NCI-H187 (cell line): ENCODE data around the gene PPP6C.
"Not testable (repeated sequence)": the region's sequence is repeated elsewhere in the genome, so short reads cannot be mapped to it uniquely, and the experiment has no call there.

ENCODE experiments used
- DNase-seq, 2 experiments: peaks; one replicate each; lab custom pipeline; 2025; lab: John Stamatoyannopoulos, UW

PPP6C gene

GRCh38 chr9:125189361-125190289 lies at the start of gene PPP6C:
Gene PPP6C (minus strand): TSS chr9:125189803. CDS start chr9:125189718, 85 bp downstream.
- DNase-seq, result peak; percentile 43 to 79

- no peak for DNase-seq
Observed at GRCh38 chr9:125238915-125239446, 49.4 kb upstream of the PPP6C start.

DNA sequence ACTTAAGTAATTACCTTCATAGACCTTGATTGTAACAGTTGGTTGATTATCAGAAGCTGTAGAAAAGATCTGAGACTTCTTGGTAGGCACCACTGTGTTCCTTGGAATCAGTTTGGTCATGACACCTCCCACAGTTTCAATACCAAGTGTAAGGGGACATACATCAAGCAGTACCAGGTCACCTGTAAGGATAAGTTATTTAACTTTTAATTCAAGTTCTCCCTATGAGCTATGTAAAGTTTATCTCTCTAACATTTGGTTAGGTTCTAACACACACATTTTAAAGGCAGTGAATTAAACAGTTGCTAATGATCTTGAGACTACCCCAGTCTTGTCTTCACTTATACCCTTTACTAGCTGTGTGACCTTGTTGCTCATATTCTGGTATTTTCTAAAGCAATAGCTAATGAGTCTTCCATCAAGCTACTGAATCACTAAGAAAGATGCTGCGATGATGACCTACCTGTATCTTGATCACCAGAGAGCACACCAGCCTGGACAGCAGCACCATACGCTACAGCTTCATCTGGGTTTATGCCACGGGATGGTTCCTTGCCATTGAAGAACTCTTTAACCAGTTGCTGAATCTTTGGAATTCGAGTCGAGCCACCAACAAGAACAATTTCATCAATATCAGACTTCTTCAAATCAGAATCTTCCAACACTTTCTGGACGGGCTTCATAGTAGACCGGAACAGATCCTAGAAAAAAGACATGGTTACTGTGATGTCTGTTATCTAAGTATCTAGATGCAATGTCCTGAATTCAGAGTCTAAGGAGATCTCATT lies 48.7 kb upstream of the PPP6C start:
- no peak for DNase-seq

DNA sequence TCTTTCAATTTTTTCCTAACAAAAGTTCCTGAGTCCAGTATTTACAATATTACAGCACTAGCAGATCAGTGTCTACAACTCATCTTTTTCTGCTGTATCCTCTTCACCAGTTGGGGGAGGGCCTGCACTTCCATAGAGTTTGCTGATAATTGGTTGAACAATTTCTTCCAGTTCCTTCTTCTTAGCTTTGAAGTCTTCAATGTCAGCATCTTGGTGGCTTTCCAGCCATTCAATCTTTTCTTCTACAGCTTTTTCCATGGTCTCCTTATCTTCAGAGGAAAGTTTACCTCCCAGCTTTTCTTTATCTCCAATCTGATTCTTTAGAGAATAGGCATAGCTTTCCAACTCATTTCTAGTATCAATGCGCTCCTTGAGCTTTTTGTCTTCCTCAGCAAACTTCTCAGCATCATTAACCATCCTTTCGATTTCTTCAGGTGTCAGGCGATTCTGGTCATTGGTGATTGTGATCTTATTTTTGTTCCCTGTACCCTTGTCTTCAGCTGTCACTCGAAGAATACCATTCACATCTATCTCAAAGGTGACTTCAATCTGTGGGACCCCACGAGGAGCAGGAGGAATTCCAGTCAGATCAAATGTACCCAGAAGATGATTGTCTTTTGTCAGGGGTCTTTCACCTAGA lies 47.0 kb upstream of the PPP6C start:
- not testable (repeated sequence) for DNase-seq

- DNase-seq, result no peak
Observed at GRCh38 chr9:125235804-125236519, 46.4 kb upstream of the PPP6C start.

DNA sequence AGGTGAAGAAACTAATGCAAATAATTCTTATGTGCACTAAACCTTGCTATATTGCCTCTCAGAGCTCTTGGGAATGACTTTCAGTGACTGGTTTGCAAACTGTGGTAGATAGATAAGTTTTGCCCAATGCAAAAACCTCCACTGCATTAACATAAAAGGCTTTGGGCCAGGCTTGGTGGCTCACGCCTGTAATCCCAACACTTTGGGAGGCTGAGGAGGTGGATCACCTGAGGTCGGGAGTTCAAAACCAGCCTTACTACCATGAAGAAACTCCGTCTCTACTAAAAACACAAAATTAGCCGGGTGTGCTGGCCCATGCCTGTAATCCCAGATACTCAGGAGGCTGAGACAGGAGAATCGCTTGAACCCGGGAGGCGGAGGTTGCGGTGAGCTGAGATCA lies 44.5 kb upstream of the PPP6C start:
- not testable (repeated sequence) for DNase-seq

GRCh38 chr9:125233678-125234077 lies 44.1 kb upstream of the PPP6C start:
- no peak for DNase-seq

DNA sequence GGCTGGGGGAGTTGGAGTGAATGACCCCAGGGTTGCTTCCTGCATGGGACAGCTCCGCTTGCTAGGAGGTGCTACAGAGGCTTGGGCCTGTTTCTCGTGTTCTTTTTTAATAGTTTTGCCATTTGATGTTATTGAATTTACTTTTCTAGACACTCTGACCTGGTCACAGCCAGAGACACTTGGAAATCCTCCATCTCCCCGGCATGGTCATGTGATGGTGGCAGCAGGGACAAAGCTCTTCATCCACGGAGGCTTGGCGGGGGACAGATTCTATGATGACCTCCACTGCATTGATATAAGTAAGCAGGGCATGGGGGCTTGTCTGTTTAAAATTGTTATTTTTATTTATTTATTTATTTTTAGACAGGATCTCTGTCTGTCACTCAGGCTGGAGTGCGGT lies 38.2 kb upstream of the PPP6C start:
- no peak for DNase-seq

GRCh38 chr9:125224858-125225257 lies 35.3 kb upstream of the PPP6C start:
- DNase-seq, result not testable (repeated sequence)

GRCh38 chr9:125218621-125219020 lies 29.0 kb upstream of the PPP6C start:
- DNase-seq, result no peak

DNA sequence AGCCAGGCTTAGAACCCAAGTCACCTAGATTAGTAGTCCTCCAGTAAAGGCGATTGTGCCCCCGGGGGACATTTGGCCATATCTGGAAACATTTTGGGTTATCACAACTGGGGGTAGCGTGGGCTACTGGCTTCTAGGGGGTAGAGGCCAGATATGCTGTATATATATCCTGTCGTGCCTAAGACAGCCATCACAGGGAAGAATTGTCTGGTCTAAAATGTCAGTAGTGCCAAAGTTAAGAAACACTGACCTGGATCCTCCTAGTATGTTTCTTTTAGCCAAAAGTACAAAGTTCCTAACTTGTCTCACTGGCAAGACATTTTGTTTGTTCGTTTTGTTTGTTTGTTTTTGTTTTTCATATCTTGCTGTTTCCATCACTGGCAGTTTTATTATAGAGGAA lies 24.6 kb upstream of the PPP6C start:
- no peak for DNase-seq

GRCh38 chr9:125204477-125204876 lies 14.9 kb upstream of the PPP6C start:
- no peak for DNase-seq

DNA sequence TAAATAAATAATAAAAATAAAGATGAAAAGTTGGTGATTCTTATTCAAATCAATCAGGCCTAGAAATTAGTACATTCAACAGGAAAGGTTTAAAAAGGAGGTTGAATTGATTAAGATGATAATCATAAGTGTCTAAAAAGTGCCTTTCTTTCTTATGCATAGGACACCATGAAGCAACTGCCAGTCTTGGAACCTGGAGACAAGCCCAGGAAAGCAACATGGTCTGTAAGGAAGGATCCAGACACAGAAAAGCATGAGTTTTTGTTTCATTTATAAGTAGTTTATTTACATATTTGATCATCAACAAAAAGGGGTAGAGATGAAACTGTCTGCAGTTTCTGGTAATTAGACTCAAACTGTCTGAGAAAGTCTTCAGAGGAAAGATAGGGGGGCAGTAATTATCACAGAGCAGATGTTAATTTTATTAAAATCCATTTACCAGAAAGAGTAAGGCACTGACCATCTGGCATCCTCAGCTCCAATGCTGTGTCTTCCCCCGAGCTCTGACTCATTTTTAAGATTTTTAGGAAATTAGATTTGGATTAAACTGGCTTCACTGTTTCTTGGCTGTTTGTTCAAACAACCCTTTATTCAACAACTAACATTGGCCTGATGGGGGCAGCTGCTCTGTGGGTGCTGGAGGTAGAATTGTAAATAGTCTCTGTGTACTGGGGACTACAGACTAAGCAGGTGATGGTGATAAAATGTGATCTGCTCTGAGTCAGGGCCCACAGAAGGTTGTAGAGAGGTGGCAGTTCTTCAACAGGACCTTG lies 13.4 kb upstream of the PPP6C start:
- DNase-seq, result no peak

GRCh38 chr9:125200216-125201047 lies 10.8 kb upstream of the PPP6C start, which contains the start of gene RABEPK:
Gene RABEPK (plus strand): TSS chr9:125200542. CDS start chr9:125203014, 2,472 bp downstream.
- DNase-seq, result peak; percentile 45 to 76

GRCh38 chr9:125195591-125195990 lies 6.0 kb upstream of the PPP6C start:
- not testable (repeated sequence) for DNase-seq

DNA sequence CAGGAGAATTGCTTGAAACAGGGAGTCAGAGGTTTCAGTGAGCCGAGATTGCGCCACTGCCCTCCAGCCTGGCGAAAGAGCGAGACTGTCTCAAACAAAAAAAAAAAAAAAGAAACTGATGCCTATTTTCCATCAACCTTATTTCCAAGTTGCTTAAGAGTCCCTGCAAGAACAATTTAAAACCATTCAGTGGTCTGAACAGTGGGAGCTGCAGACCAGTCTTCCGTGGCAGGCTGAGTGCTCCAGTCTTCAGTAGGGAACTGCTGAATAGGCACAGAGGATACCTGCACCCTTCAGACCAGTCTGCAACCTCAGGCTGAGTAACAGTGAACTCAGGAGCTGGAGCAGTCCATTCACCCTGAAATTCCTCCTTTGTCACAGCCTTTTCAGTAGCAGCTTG lies 4.9 kb upstream of the PPP6C start:
- DNase-seq, result not testable (repeated sequence)

DNA sequence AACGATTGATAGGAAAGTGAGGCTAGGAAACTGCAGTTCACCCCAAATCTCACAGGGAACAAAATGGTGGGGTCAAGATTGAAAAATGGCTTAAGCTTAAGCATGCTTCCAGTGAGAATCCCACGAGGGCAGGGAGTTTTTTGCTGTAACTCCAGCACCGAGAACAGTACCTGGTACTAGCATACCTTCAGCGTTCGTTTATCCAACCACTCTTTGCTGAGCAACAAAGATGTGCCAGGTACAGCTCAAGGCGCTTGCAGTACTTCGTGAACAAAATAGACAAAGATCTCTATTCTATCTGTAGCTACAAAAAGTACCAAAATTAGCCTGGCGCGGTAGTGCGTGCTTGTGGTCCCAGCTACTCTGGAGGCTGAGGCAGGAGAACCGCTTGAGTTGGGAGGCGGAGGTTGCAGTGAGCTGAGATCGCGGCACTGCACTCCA lies 778 bp upstream of the PPP6C start:
- DNase-seq, result no peak

DNA sequence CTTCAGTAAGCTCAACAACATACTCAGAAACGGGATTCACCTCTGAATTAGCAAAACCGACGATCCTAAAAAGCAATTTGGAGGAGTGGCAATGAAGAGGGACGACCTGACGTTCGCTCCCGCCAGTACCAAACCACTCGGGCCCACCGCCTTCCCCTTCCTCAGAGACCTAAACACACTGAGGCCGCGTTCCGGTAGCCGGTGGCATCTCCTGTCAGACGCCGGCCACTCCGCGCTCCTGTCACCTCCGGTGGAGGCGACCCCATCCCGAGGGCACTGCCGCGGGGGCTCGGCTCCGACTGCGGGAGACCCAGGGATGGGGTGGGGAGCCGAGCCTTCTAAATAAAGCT lies 617 bp downstream of the PPP6C start:
- no peak for DNase-seq

DNA sequence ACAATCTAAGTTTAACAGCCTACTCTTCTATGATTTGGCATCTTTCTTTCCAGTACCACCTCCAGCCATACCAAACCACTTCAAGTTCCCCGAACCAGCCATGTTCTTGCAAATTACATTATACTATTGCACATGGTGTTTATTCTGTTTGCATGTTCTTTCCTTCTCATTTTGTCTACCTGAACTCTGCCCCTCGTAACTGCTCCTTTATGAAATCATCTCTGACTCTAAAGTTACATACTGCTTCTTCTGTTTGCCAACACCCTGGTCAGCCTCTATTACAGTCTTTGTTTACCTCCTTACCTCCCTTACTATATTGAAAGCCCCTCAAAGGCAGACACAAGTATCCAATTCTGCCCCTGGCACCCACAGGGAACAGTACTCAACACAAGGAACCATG lies 6.0 kb downstream of the PPP6C start:
- DNase-seq, result no peak

GRCh38 chr9:125183054-125183453 lies 6.5 kb downstream of the PPP6C start:
- no peak for DNase-seq
